Measurements from ENCODE around the gene ETNK2.

GRCh38 chr1:204198348-204199340, 46.8 kb upstream of the ETNK2 start:
- TF ChIP-seq TAF1 (IDR thresholded peaks at IDR 0.05; ENCODE audit: borderline replicate concordance, insufficient read depth, low read length) (no peak), POLR2AphosphoS5 (IDR thresholded peaks at IDR 0.05; ENCODE audit: low read depth, low read length) (no peak), REST (IDR thresholded peaks at IDR 0.05; ENCODE audit: insufficient read depth in 1 of 2, low read depth in 2 of 2, low read length in 2 of 2) (no peak), SIN3A (IDR thresholded peaks at IDR 0.05; ENCODE audit: borderline replicate concordance, insufficient read depth, low read length) (no peak)

Measured in PFSK-1 (cell line).